ENCODE data around the gene EIF2S2.

Gene EIF2S2

GRCh38 chr20:34129518-34130162, 17.6 kb upstream of the EIF2S2 start:
- H3K79me2 ChIP-seq (ENCODE audit: insufficient read depth, low read depth), result no peaks in the 10 kb centered on the region
- H2AFZ ChIP-seq (ENCODE audit: low read depth), result peak overlapping the region; percentile 29; the same call in 1 of the 2 replicates
- peak overlapping the region; percentile 55 for H3K4me2 ChIP-seq
- H3K36me3 ChIP-seq (ENCODE audit: insufficient read depth), result no peaks in the 10 kb centered on the region
- no peaks in the 10 kb centered on the region for H3K27me3 ChIP-seq (ENCODE audit: insufficient read depth, low read depth)
- H3K4me1 ChIP-seq (ENCODE audit: low read depth, poor library complexity, severe bottlenecking), result peaks cover 4% of the 10 kb centered on the region
- H3K27ac ChIP-seq, result no peak overlapping the region
- H4K20me1 ChIP-seq (ENCODE audit: insufficient read depth), result no peaks in the 10 kb centered on the region
- no peak overlapping the region for H3K9ac ChIP-seq
- TF ChIP-seq CTCF (conservative IDR thresholded peaks at IDR 0.05; ENCODE audit: low read depth, low read length), result peak; percentile 96
- H3K4me3 ChIP-seq (IDR thresholded peaks at IDR 0.05; ENCODE audit: insufficient read depth, low read depth, low read length), result no peak overlapping the region

DNA sequence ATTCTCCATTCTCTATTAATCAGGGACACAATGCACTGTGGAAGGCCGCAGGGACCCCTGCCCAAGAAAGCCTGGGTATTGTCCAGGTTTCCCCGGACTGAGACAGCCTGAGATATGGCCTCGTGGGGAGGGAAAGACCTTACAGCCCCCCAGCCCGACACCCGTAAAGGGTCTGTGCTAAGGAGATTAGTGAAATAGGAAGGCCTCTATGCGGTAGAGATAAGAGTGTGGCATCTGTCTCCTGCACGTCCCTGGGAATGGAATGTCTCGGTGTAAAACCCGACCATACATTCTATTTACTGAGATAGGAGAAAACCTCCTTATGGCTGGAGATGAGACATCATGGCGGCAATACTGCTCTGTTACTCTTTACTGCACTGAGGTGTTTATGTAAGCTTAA, 15.7 kb upstream of the EIF2S2 start:
- no peak for TF ChIP-seq CTCF (conservative IDR thresholded peaks at IDR 0.05; ENCODE audit: low read depth, low read length)
- no peak overlapping the region for H3K9ac ChIP-seq
- no peaks in the 10 kb centered on the region for H4K20me1 ChIP-seq (ENCODE audit: insufficient read depth)
- H3K36me3 ChIP-seq (ENCODE audit: insufficient read depth), result no peaks in the 10 kb centered on the region
- peaks cover 15% of the 10 kb centered on the region for H3K4me1 ChIP-seq (ENCODE audit: low read depth, poor library complexity, severe bottlenecking)
- H3K27me3 ChIP-seq (ENCODE audit: insufficient read depth, low read depth), result no peaks in the 10 kb centered on the region
- no peaks in the 10 kb centered on the region for H3K79me2 ChIP-seq (ENCODE audit: insufficient read depth, low read depth)
- no peak overlapping the region for H3K4me3 ChIP-seq (IDR thresholded peaks at IDR 0.05; ENCODE audit: insufficient read depth, low read depth, low read length)
- H3K27ac ChIP-seq, result no peak overlapping the region
- H2AFZ ChIP-seq (ENCODE audit: low read depth), result no peak overlapping the region
- no peak overlapping the region for H3K4me2 ChIP-seq

DNA sequence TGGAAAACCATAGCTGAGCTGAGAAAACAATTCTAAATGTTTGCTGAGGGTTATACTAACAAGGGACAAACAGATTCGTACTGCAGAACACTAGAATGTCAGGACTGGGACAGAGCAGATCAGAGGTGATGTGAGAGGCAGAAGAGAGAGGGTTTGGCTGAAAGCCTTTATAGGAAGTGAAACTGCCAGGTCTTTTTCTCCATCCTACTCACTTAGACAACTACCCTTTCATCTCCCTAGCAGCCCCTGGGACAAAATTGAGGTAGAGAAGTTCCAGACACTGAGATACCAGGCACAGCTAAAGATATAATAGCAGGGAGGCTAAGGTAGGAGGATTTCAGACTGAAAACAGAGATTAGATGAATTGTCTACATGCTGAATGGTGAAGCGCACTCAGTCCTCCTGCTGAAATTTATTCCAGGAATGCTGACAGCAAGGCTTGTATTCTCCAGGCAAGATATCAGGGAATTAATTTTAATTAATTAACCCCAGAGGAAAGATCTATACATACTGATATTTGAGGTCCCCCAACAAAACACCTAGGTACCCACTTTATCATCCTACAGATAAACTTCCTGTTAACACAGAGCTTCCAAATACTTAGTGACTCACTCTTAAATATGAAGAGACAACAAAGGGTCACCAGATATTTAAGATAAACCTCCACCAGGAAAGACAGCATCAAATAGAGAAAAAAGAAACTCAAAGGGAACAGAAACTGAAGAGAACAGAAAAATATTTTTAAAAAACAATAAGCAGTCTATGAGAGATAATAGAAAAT, 12.6 kb upstream of the EIF2S2 start:
- Histone ChIP-seq H3K4me3 (IDR thresholded peaks at IDR 0.05; ENCODE audit: insufficient read depth, low read depth, low read length) (no peak overlapping the region), H4K20me1 (ENCODE audit: insufficient read depth) (no peaks in the 10 kb centered on the region), H3K4me2 (peak overlapping the region; percentile 12; the same call in 1 of the 2 replicates), H3K27me3 (ENCODE audit: insufficient read depth, low read depth) (no peaks in the 10 kb centered on the region), H3K27ac (no peak overlapping the region), H2AFZ (ENCODE audit: low read depth) (no peak overlapping the region), H3K36me3 (ENCODE audit: insufficient read depth) (no peaks in the 10 kb centered on the region), H3K79me2 (ENCODE audit: insufficient read depth, low read depth) (no peaks in the 10 kb centered on the region), H3K9ac (no peak overlapping the region), H3K4me1 (ENCODE audit: low read depth, poor library complexity, severe bottlenecking) (peaks cover 17% of the 10 kb centered on the region)
- TF ChIP-seq CTCF (conservative IDR thresholded peaks at IDR 0.05; ENCODE audit: low read depth, low read length), result no peak

GRCh38 chr20:34123309-34123708, 11.3 kb upstream of the EIF2S2 start:
- H3K9ac ChIP-seq, result no peak overlapping the region
- no peak overlapping the region for H3K4me3 ChIP-seq (IDR thresholded peaks at IDR 0.05; ENCODE audit: insufficient read depth, low read depth, low read length)
- peaks cover 17% of the 10 kb centered on the region for H3K4me1 ChIP-seq (ENCODE audit: low read depth, poor library complexity, severe bottlenecking)
- H3K4me2 ChIP-seq, result no peak overlapping the region
- no peak overlapping the region for H3K27ac ChIP-seq
- H3K36me3 ChIP-seq (ENCODE audit: insufficient read depth), result no peaks in the 10 kb centered on the region
- no peak overlapping the region for H2AFZ ChIP-seq (ENCODE audit: low read depth)
- no peaks in the 10 kb centered on the region for H3K79me2 ChIP-seq (ENCODE audit: insufficient read depth, low read depth)
- no peaks in the 10 kb centered on the region for H3K27me3 ChIP-seq (ENCODE audit: insufficient read depth, low read depth)
- H4K20me1 ChIP-seq (ENCODE audit: insufficient read depth), result no peaks in the 10 kb centered on the region
- no peak for TF ChIP-seq CTCF (conservative IDR thresholded peaks at IDR 0.05; ENCODE audit: low read depth, low read length)

Data from KMS-11 (cell line).